BJ (cell line): Measurements from ENCODE around the gene ZNF283. TPM values are rescaled to one million over a fixed set of nuclear protein-coding genes. Genes with fewer than 3 reads are reported as not detected.

Experiments
- CTCF ChIA-PET: fragments of 350-600 bp; formaldehyde crosslinking; extraction: SDS; loops from one replicate; lab custom pipeline; 2021; ENCODE audit warnings: antibody characterized with exemption, inconsistent platforms; lab: Yijun Ruan, JAX
- POLR2A ChIA-PET: fragments of 300-600 bp; sonication (Branson Sonifier 250); formaldehyde crosslinking; extraction: SDS; loops from one replicate; lab custom pipeline; 2021; ENCODE audit warnings: antibody characterized with exemption; lab: Charles Lee
- DNase-seq: peaks from one replicate; pipeline ENCODE4 v3.0.0-alpha.2; 2011; ENCODE audit warnings: low read depth
- H3K27me3 ChIP-seq: 2 replicates; pipeline ENCODE4 v1.6.0; 2011; ENCODE audit warnings: low read length; ENCODE audit not compliant: control insufficient read depth, insufficient read depth
- H3K36me3 ChIP-seq: 2 replicates; pipeline ENCODE4 v1.5.1; 2011; ENCODE audit warnings: low read length; ENCODE audit not compliant: control insufficient read depth, insufficient read depth
- H3K4me3 ChIP-seq: 2 replicates; pipeline ENCODE4 v1.5.1; 2011; ENCODE audit warnings: low read depth, mild to moderate bottlenecking, control low read depth, low read length
- CTCF ChIP-seq: IDR thresholded peaks from 2 replicates; pipeline ENCODE4 v1.5.1; 2011; ENCODE audit warnings: low read depth, mild to moderate bottlenecking, control low read depth, inconsistent platforms, low read length, moderate library complexity; ENCODE audit not compliant: insufficient read depth
- polyA plus RNA-seq: library from polyadenylated mRNA; depleted of rRNA; stranded (reverse); fragments of >200 nt; gene quantifications from 2 replicates; pipeline ENCODE4 v1.2.3, GENCODE V29; 2011

ZNF283 gene
- polyA plus RNA-seq, 1 experiment, result 3.0 TPM

- no peaks in the 10 kb centered on the region for H3K36me3 ChIP-seq
- no peak for DNase-seq
- CTCF ChIA-PET, result interaction anchor here (1.3 to 4.0 kb wide), 4 partner anchors 12 to 52 kb away, joined by 3 to 15 read pairs (median 6); no protein-coding TSS in a partner anchor
- peaks cover 13% of the 10 kb centered on the region for H3K27me3 ChIP-seq
- no peak overlapping the region for H3K4me3 ChIP-seq
- no peak for TF ChIP-seq CTCF
- POLR2A ChIA-PET, result no interaction called here
These were observed 30.0 kb upstream of the ZNF283 start for GRCh38 chr19:43797118-43797517.

GRCh38 chr19:43797556-43797955 is 29.6 kb upstream of the ZNF283 start:
- no peaks in the 10 kb centered on the region for H3K36me3 ChIP-seq
- H3K27me3 ChIP-seq, result peaks cover 13% of the 10 kb centered on the region
- ChIA-PET POLR2A (no interaction called here), CTCF (interaction anchor here (1.3 to 4.0 kb wide), 3 partner anchors 12 to 52 kb away, joined by 5 to 15 read pairs (median 8); no protein-coding TSS in a partner anchor)
- no peak overlapping the region for H3K4me3 ChIP-seq
- no peak for TF ChIP-seq CTCF
- no peak for DNase-seq

GRCh38 chr19:43798026-43798545 is 29.0 kb upstream of the ZNF283 start:
- TF ChIP-seq CTCF, result no peak
- Histone ChIP-seq H3K4me3 (peak overlapping the region; percentile 48), H3K27me3 (peaks cover 13% of the 10 kb centered on the region), H3K36me3 (no peaks in the 10 kb centered on the region)
- CTCF ChIA-PET, result no interaction called here
- no peak for DNase-seq
- POLR2A ChIA-PET, result no interaction called here

- no peak for TF ChIP-seq CTCF
- ChIA-PET POLR2A (interaction anchor here (0.6 kb wide), 1 partner anchor 44 kb away, joined by 3 read pairs; the partner anchor contains the start of gene SMG9), CTCF (interaction anchor here (1.6 kb wide), 1 partner anchor 11 kb away, joined by 8 read pairs; no protein-coding TSS in a partner anchor)
- Histone ChIP-seq H3K4me3 (peak overlapping the region; percentile 48), H3K36me3 (no peaks in the 10 kb centered on the region), H3K27me3 (peaks cover 13% of the 10 kb centered on the region)
- no peak for DNase-seq
These were observed 28.3 kb upstream of the ZNF283 start for GRCh38 chr19:43798546-43799409.
